ENCODE data around the gene PORCN. TPM values are rescaled to one million over a fixed set of nuclear protein-coding genes. Genes with fewer than 3 reads are reported as not detected.

PORCN gene
- total and polyA plus RNA-seq, 9 of the 15 experiments (the other 6 are each of a cell fraction or from before 2014, with no cell fraction given), result 0.34 to 5.1 (median 2.8) TPM

- 0 out of 2 replicates have a peak, but pooled peaks have one; percentile 33 for TF ChIP-seq ZBTB40 (IDR thresholded peaks at IDR 0.05)
- TF ChIP-seq ZBTB40 (CRISPR knock-in tag; IDR thresholded peaks at IDR 0.05), result no peak
- TF ChIP-seq SMARCA5 (IDR thresholded peaks at IDR 0.05), result 0 out of 2 replicates have a peak, but pooled peaks have one; percentile 25
- TF ChIP-seq RAD21 (CRISPR knock-in tag; conservative IDR thresholded peaks at IDR 0.05 in 1 of 2, IDR thresholded peaks at IDR 0.05 in 1 of 2), result peak; percentile 11 to 54; a peak in 3 of 4 replicates
- 0 out of 2 replicates have a peak, but pooled peaks have one; percentile 45 for TF ChIP-seq MTA1 (IDR thresholded peaks at IDR 0.05; ENCODE audit: borderline replicate concordance)
- no peak for TF ChIP-seq CHAMP1 (IDR thresholded peaks at IDR 0.05)
Observed at GRCh38 chrX:48468693-48469691, 39.8 kb upstream of the PORCN start (continued).
